Uterus (tissue), 2 donors: ENCODE data around the gene TSPAN17.

Experiments
- CTCF ChIP-seq, 4 experiments: fragments of 200-600 bp in 2 of 4; fragments of 450-650 bp in 2 of 4; sonication (generic) in 2 of 4; IDR thresholded peaks; one replicate each; pipeline ENCODE4 v1.5.1; 2016 to 2019; ENCODE audit warnings: antibody characterized with exemption in 4 of 4, mild to moderate bottlenecking in 2 of 4, moderate library complexity in 1 of 4
- POLR2A ChIP-seq, 2 donors: fragments of 450-650 bp; IDR thresholded peaks; one replicate each; pipeline ENCODE4 v1.6.1; 2016; ENCODE audit warnings: antibody characterized with exemption in 2 of 2, mild to moderate bottlenecking in 1 of 2, moderate library complexity in 1 of 2

DNA sequence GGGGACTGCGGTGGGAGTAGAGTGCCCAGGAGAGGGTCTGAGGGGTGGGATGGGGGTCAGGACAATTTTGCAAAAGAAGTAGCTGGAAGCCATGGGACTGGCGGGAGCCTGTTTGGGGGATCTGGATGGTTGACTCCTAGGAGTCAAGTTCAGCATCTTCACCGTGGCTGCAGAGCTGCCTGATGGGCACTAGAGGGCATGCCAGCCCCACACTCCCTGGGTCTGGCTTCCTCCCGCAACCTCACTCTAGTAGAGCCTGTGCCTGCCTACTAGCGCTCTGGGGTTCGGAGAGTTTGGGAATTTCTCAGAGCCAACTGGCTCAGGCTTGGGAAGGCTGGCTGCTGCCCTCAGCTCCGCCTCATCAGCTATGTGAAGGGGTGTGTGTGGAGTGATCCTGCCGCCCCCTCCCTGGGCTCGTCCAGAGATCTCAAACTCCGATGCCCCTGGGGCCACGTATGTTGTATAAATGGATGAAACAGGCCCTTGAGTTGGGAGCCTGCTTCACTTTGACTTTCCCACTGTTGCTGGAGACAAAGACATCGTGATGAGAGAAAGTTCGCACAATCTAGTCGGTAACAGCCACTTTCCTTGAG, 10.8 kb downstream of the TSPAN17 start:
- peak; percentile 62 to 79 (median 68) for TF ChIP-seq CTCF (IDR thresholded peaks at IDR 0.05)
- no peak for TF ChIP-seq POLR2A (IDR thresholded peaks at IDR 0.05)
